IMR-90 (cell line): ENCODE measurements around the gene RNF14. TPM values are rescaled to one million over a fixed set of nuclear protein-coding genes. Genes with fewer than 3 reads are reported as not detected.

Experiments
- ATAC-seq: fragments of 200-7000 bp; cut with Tn5 transposase; 2 replicates; pipeline ENCODE4 v1.9.1; 2020; ENCODE audit warnings: low read depth, mild to moderate bottlenecking, moderate library complexity
- BruUV-seq: library from RNA; stranded (reverse); fragments of 400-500 nt; replicated peaks from 2 replicates; lab custom pipeline; 2021; lab: Mats Ljungman, UMichigan
- CTCF ChIA-PET: fragments of 300-600 bp; formaldehyde crosslinking; extraction: SDS; loops from one replicate; lab custom pipeline; 2021; ENCODE audit warnings: antibody characterized with exemption; lab: Yijun Ruan, JAX
- POLR2A ChIA-PET: fragments of 300-600 bp; sonication (Branson Sonifier 250); formaldehyde crosslinking; loops from one replicate; lab custom pipeline; 2022; ENCODE audit warnings: antibody characterized with exemption; ENCODE audit not compliant: unreplicated experiment; lab: Charles Lee
- DNase-seq: peaks from one replicate; pipeline ENCODE4 v3.0.0; 2013
- H2AFZ ChIP-seq: replicated peaks from 2 replicates; pipeline ENCODE3; 2013; ENCODE audit warnings: low read length, mild to moderate bottlenecking; ENCODE audit not compliant: poor library complexity
- H2AK5ac ChIP-seq: 2 replicates; pipeline ENCODE4 v1.6.1; 2013; ENCODE audit warnings: low read depth, low read length, inconsistent platforms
- H2AK9ac ChIP-seq: replicated peaks from 2 replicates; pipeline ENCODE3; 2013; ENCODE audit warnings: mild to moderate bottlenecking, low read depth, low read length, moderate library complexity; ENCODE audit not compliant: poor library complexity
- H2BK120ac ChIP-seq: 2 replicates; pipeline ENCODE4 v1.6.1; 2013; ENCODE audit warnings: low read depth, low read length, inconsistent platforms
- H2BK15ac ChIP-seq: 3 replicates; pipeline ENCODE4 v1.6.1; 2013; ENCODE audit warnings: low read depth, low read length, inconsistent platforms
- H2BK20ac ChIP-seq: 2 replicates; pipeline ENCODE4 v1.6.1; 2013; ENCODE audit warnings: low read depth, mild to moderate bottlenecking, inconsistent platforms, low read length, moderate library complexity
- H2BK5ac ChIP-seq: 2 replicates; pipeline ENCODE4 v1.6.1; 2013; ENCODE audit warnings: mild to moderate bottlenecking, low read depth, low read length, inconsistent platforms; ENCODE audit not compliant: poor library complexity, severe bottlenecking
- H3K14ac ChIP-seq: replicated peaks from 2 replicates; pipeline ENCODE4 v1.6.1; 2013; ENCODE audit warnings: low read depth, low read length, inconsistent platforms
- H3K18ac ChIP-seq: 2 replicates; pipeline ENCODE4 v1.6.1; 2013; ENCODE audit warnings: low read depth, low read length, control low read depth
- H3K23ac ChIP-seq: 2 replicates; pipeline ENCODE4 v1.6.1; 2013; ENCODE audit warnings: low read depth, low read length, inconsistent platforms
- H3K27ac ChIP-seq: 2 replicates; pipeline ENCODE4 v1.5.1; 2013; ENCODE audit warnings: mild to moderate bottlenecking, control low read depth, low read length; ENCODE audit not compliant: insufficient read depth
- H3K27me3 ChIP-seq: 2 replicates; pipeline ENCODE4 v1.6.1; 2013; ENCODE audit warnings: low read length; ENCODE audit not compliant: control insufficient read depth, insufficient read depth
- H3K36me3 ChIP-seq: 2 replicates; pipeline ENCODE4 v1.6.1; 2013; ENCODE audit warnings: low read length, mixed read lengths; ENCODE audit not compliant: control insufficient read depth, insufficient read depth
- H3K4ac ChIP-seq: 2 replicates; pipeline ENCODE4 v1.6.1; 2013; ENCODE audit warnings: low read depth, low read length, inconsistent platforms
- H3K4me1 ChIP-seq: 2 replicates; pipeline ENCODE4 v1.6.1; 2013; ENCODE audit warnings: low read length, mixed read lengths; ENCODE audit not compliant: control insufficient read depth, insufficient read depth
- H3K4me2 ChIP-seq: 2 replicates; pipeline ENCODE4 v1.6.1; 2013; ENCODE audit warnings: low read depth, mild to moderate bottlenecking, control low read depth, low read length, moderate library complexity
- H3K4me3 ChIP-seq: 2 replicates; pipeline ENCODE4 v1.5.1; 2013; ENCODE audit warnings: low read depth, mild to moderate bottlenecking, control low read depth, low read length, moderate library complexity; ENCODE audit not compliant: insufficient read depth
- H3K56ac ChIP-seq: 2 replicates; pipeline ENCODE4 v1.6.1; 2013; ENCODE audit warnings: low read length, inconsistent platforms; ENCODE audit not compliant: insufficient read depth; ENCODE audit errors: extremely low read depth
- H3K79me1 ChIP-seq, 2 experiments: 2 replicates each; pipeline ENCODE4 v1.6.1; 2013; ENCODE audit warnings: low read length in 2 of 2, inconsistent platforms in 1 of 2, low read depth in 1 of 2
- H3K9ac ChIP-seq: 2 replicates; pipeline ENCODE4 v1.6.1; 2013; ENCODE audit warnings: low read depth, low read length, control low read depth
- H3K9me1 ChIP-seq: 2 replicates; pipeline ENCODE4 v1.6.1; 2013; ENCODE audit warnings: low read length, inconsistent platforms; ENCODE audit not compliant: insufficient read depth
- H3K9me3 ChIP-seq: 2 replicates; pipeline ENCODE4 v1.6.1; 2013; ENCODE audit warnings: low read length; ENCODE audit not compliant: control insufficient read depth, insufficient read depth
- H4K20me1 ChIP-seq: 2 replicates; pipeline ENCODE4 v1.6.1; 2013; ENCODE audit warnings: low read length, inconsistent platforms; ENCODE audit not compliant: insufficient read depth
- H4K5ac ChIP-seq: 2 replicates; pipeline ENCODE4 v1.6.1; 2013; ENCODE audit warnings: mild to moderate bottlenecking, low read depth, low read length, control low read depth
- H4K8ac ChIP-seq, 2 experiments: 2 replicates each; pipeline ENCODE4 v1.6.1; 2013; ENCODE audit warnings: low read depth in 2 of 2, low read length in 2 of 2, control low read depth in 1 of 2, inconsistent platforms in 1 of 2
- H4K91ac ChIP-seq: 2 replicates; pipeline ENCODE4 v1.6.1; 2013; ENCODE audit warnings: low read depth, low read length, inconsistent platforms; ENCODE audit not compliant: insufficient read depth
- BHLHE40 ChIP-seq: fragments of 150-350 bp; IDR thresholded peaks from 2 replicates; pipeline ENCODE4 v1.6.1; 2016; ENCODE audit warnings: mild to moderate bottlenecking, low read depth, low read length
- CEBPB ChIP-seq: IDR thresholded peaks from 2 replicates; pipeline ENCODE4 v1.6.1; 2012; ENCODE audit warnings: low read depth, low read length, improper control_type of control experiment
- ELK1 ChIP-seq: fragments of 150-350 bp; IDR thresholded peaks from 2 replicates; pipeline ENCODE4 v1.6.1; 2016; ENCODE audit warnings: low read depth, mild to moderate bottlenecking, low read length, moderate library complexity, borderline replicate concordance
- MAZ ChIP-seq: IDR thresholded peaks from 2 replicates; pipeline ENCODE4 v1.6.1; 2012; ENCODE audit warnings: low read depth, mild to moderate bottlenecking, low read length, improper control_type of control experiment, moderate library complexity, borderline replicate concordance
- NFE2L2 ChIP-seq: fragments of 150-350 bp; IDR thresholded peaks from 2 replicates; pipeline ENCODE4 v1.6.1; 2016; ENCODE audit warnings: low read depth, mild to moderate bottlenecking, low read length
- POLR2A ChIP-seq: IDR thresholded peaks from 2 replicates; pipeline ENCODE4 v1.6.1; 2012; ENCODE audit warnings: mild to moderate bottlenecking, low read depth, low read length
- RAD21 ChIP-seq: IDR thresholded peaks from 2 replicates; pipeline ENCODE4 v1.6.1; 2012; ENCODE audit warnings: low read length, improper control_type of control experiment
- RCOR1 ChIP-seq: IDR thresholded peaks from 2 replicates; pipeline ENCODE4 v1.6.1; 2012; ENCODE audit warnings: mild to moderate bottlenecking, low read length, improper control_type of control experiment; ENCODE audit not compliant: insufficient replicate concordance
- RFX5 ChIP-seq: IDR thresholded peaks from 2 replicates; pipeline ENCODE4 v1.8.0; 2012; ENCODE audit warnings: low read depth, mild to moderate bottlenecking, low read length, moderate library complexity
- SMC3 ChIP-seq: fragments of 150-350 bp; IDR thresholded peaks from 2 replicates; pipeline ENCODE4 v1.6.1; 2016; ENCODE audit warnings: low read depth, mild to moderate bottlenecking, antibody characterized with exemption, low read length, moderate library complexity
- WGBS, 2 experiments: methylation state at CpG; one replicate each; pipeline versions ENCODE4 v1.1.5 to v1.1.7; 2013; ENCODE audit warnings: missing lambda C conversion rate in 2 of 2; ENCODE audit not compliant: insufficient read length in 1 of 2; ENCODE audit errors: extremely low coverage in 2 of 2; 5-methylcytosine and 5-hydroxymethylcytosine counted together
- dilution Hi-C: fragments of 300-500 bp; cut with HindIII; formaldehyde crosslinking; loops from one replicate; pipeline ENCODE4 v1.14.3; 2018; ENCODE audit warnings: low sequenced_read_pairs; ENCODE audit not compliant: unreplicated experiment
- in situ Hi-C: fragments of 300-500 bp; cut with MboI; formaldehyde crosslinking; loops from 3 replicates; pipeline ENCODE4 v1.14.3; 2019; ENCODE audit warnings: low sequenced_read_pairs, inconsistent platforms, mixed read lengths
- intact Hi-C: fragments of 100-400 bp; cut with micrococcal nuclease; formaldehyde crosslinking; loops from 2 replicates; pipeline ENCODE4 v1.10.0; 2022
- polyA plus RNA-seq, 3 experiments: library from polyadenylated mRNA; depleted of rRNA; stranded (reverse); fragments of >200 nt; gene quantifications; 2 replicates each; pipeline ENCODE4 v1.2.3, GENCODE V29; 2012; ENCODE audit warnings: low replicate concordance in 1 of 3
- total RNA-seq: library from RNA; depleted of rRNA; stranded (reverse); fragments of >200 nt; gene quantifications from 2 replicates; pipeline ENCODE4 v1.2.3, GENCODE V29; 2012

Gene RNF14
- total and polyA plus RNA-seq, 2 of the 4 experiments (the other 2 are of a cell fraction), result 36.1 to 106 TPM

GRCh38 chr5:141929398-141930058 is 39.4 kb upstream of the RNF14 start:
- H3K4me2 ChIP-seq, result no peak overlapping the region
- H2AK5ac ChIP-seq, result no peak overlapping the region
- H3K27ac ChIP-seq, result no peak overlapping the region
- peaks cover 15 to 16% of the 10 kb centered on the region in 2 experiments; a peak in 3 of 4 replicates for H3K79me1 ChIP-seq
- no peak overlapping the region for H3K14ac ChIP-seq
- no peak overlapping the region for H4K8ac ChIP-seq
- ATAC-seq (no peak), DNase-seq (no peak)
- no peak overlapping the region for H2AFZ ChIP-seq
- peaks cover 3% of the 10 kb centered on the region; the same call in 1 of the 2 replicates for H3K9me1 ChIP-seq
- H3K23ac ChIP-seq, result no peak overlapping the region
- no peak for TF ChIP-seq RCOR1
- TF ChIP-seq MAZ, result no peak
- no peak for TF ChIP-seq BHLHE40
- TF ChIP-seq POLR2A, result no peak
- no peak for TF ChIP-seq RFX5
- TF ChIP-seq ELK1, result no peak
- no peak for TF ChIP-seq CEBPB
- no peak for TF ChIP-seq SMC3
- TF ChIP-seq RAD21, result no peak
- TF ChIP-seq NFE2L2, result no peak
- H2AK9ac ChIP-seq, result no peak overlapping the region
- intact Hi-C loops (no loop called here), in situ Hi-C loops (no loop called here), dilution Hi-C loops (no loop called here)
- H3K27me3 ChIP-seq, result no peaks in the 10 kb centered on the region
- H2BK15ac ChIP-seq, result no peak overlapping the region
- H3K9me3 ChIP-seq, result no peaks in the 10 kb centered on the region
- H3K4ac ChIP-seq, result no peak overlapping the region
- no peak overlapping the region for H3K4me3 ChIP-seq
- H3K18ac ChIP-seq, result no peak overlapping the region
- POLR2A ChIA-PET, result no interaction called here
- no peak overlapping the region for H3K56ac ChIP-seq
- H3K36me3 ChIP-seq, result peaks cover 56% of the 10 kb centered on the region
- H4K5ac ChIP-seq, result no peak overlapping the region
- 100% methylated on average over 4 of the region's 19 CpGs; no CpG with 5 or more reads in 1 of the 2 experiments for WGBS, 2 experiments
- no peaks in the 10 kb centered on the region for H4K20me1 ChIP-seq
- no peak overlapping the region for H4K91ac ChIP-seq
- H3K4me1 ChIP-seq, result no peaks in the 10 kb centered on the region
- BruUV-seq, result no TSS peak
- CTCF ChIA-PET, result no interaction called here
- H2BK5ac ChIP-seq, result no peak overlapping the region
- H2BK120ac ChIP-seq, result no peak overlapping the region
- no peak overlapping the region for H2BK20ac ChIP-seq
- H3K9ac ChIP-seq, result no peak overlapping the region
